SU-DHL-6 (cell line): ENCODE results near the gene STRIP2.

Experiments used
- H2AFZ ChIP-seq: fragments of 200-600 bp; sonication (generic); 2 replicates; pipeline ENCODE4 v1.6.1; 2014; ENCODE audit warnings: low read depth, mild to moderate bottlenecking, moderate library complexity, mixed read lengths, antibody characterized with exemption, low read length; ENCODE audit not compliant: severe bottlenecking
- H3F3A ChIP-seq: fragments of 200-600 bp; shearing (Covaris generic); 2 replicates; pipeline ENCODE4 v1.6.0; 2016; ENCODE audit warnings: antibody characterized with exemption, mild to moderate bottlenecking; ENCODE audit not compliant: insufficient read depth
- H3K27ac ChIP-seq: fragments of 200-600 bp; sonication (generic); 2 replicates; pipeline ENCODE4 v1.5.1; 2016; ENCODE audit warnings: low read depth, mild to moderate bottlenecking, low read length, moderate library complexity, mixed read lengths
- H3K27me3 ChIP-seq: fragments of 200-600 bp; sonication (generic), shearing (Covaris generic); 2 replicates; pipeline ENCODE4 v1.6.0; 2014; ENCODE audit warnings: mild to moderate bottlenecking, low read length
- H3K36me3 ChIP-seq: fragments of 200-600 bp; sonication (generic); 2 replicates; pipeline ENCODE4 v1.6.1; 2014; ENCODE audit warnings: mild to moderate bottlenecking, low read length, mixed read lengths
- H3K4me2 ChIP-seq: fragments of 300-600, 200-600 bp; shearing (Covaris generic), sonication (generic); 2 replicates; pipeline ENCODE4 v1.6.0; 2014; ENCODE audit warnings: low read length, low read depth, mild to moderate bottlenecking; ENCODE audit not compliant: poor library complexity, severe bottlenecking
- H3K4me3 ChIP-seq: fragments of 200-600 bp; sonication (generic); 2 replicates; pipeline ENCODE4 v1.5.1; 2014; ENCODE audit warnings: antibody characterized with exemption, low read length, mild to moderate bottlenecking, mixed read lengths; ENCODE audit not compliant: insufficient read depth, poor library complexity, severe bottlenecking
- H3K79me2 ChIP-seq: fragments of 200-600 bp; sonication (generic); 2 replicates; pipeline ENCODE4 v1.6.1; 2014; ENCODE audit warnings: mild to moderate bottlenecking, low read length, moderate library complexity; ENCODE audit not compliant: insufficient read depth
- H3K9ac ChIP-seq: fragments of 200-600 bp; sonication (generic); 2 replicates; pipeline ENCODE4 v1.7.0; 2014; ENCODE audit warnings: mild to moderate bottlenecking, low read length
- H3K9me2 ChIP-seq: fragments of 200-600 bp; sonication (generic); replicated peaks from 2 replicates; pipeline ENCODE4 v1.6.1; 2014; ENCODE audit warnings: low read length; ENCODE audit not compliant: insufficient read depth
- H3K9me3 ChIP-seq: fragments of 200-600 bp; sonication (generic); 2 replicates; pipeline ENCODE4 v1.6.1; 2014; ENCODE audit warnings: low read length, mixed read lengths; ENCODE audit not compliant: insufficient read depth
- H4K20me1 ChIP-seq: fragments of 200-600 bp; sonication (generic); 2 replicates; pipeline ENCODE4 v1.6.1; 2014; ENCODE audit warnings: low read depth, mild to moderate bottlenecking, antibody characterized with exemption, low read length, moderate library complexity, mixed read lengths
- CTCF ChIP-seq: fragments of 200-600 bp; sonication (generic); IDR thresholded peaks from one replicate; pipeline ENCODE4 v1.5.1; 2017; ENCODE audit warnings: antibody characterized with exemption, mild to moderate bottlenecking, low read length, moderate library complexity; ENCODE audit not compliant: insufficient read depth, poor library complexity, severe bottlenecking
- EZH2phosphoT487 ChIP-seq: fragments of 200-600 bp; sonication (generic), shearing (Covaris generic); conservative IDR thresholded peaks from 2 replicates; pipeline ENCODE4 v1.6.1; 2018; ENCODE audit warnings: mild to moderate bottlenecking, antibody characterized with exemption, low read length, moderate library complexity, mixed read lengths

Gene STRIP2

DNA sequence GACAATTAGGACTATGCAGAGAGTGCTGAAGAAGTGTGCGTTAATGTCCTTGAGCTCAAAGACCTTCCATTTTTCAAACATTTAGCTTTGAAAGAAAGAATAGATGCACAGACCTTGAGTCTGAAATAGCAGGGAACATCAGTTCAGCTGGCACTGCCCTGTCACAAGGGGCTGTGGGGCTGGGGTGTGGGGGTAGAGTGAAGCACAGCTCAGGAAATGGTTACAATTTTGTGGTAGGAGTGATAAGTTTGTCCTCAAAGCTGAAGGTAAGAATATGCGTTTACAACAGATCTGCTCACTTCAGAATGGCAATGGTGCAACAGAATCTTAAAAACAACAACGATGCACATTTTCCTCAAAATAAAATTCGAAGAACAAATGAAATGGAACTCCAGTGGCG, 101.7 kb downstream of the STRIP2 start:
- H3K9me3 ChIP-seq, result no peaks in the 10 kb centered on the region
- H3K4me3 ChIP-seq, result no peak overlapping the region
- no peak overlapping the region for H3K4me2 ChIP-seq
- TF ChIP-seq CTCF (no peak), EZH2phosphoT487 (no peak)
- no peak overlapping the region for H3K27ac ChIP-seq
- H3K79me2 ChIP-seq, result no peaks in the 10 kb centered on the region
- H3K9ac ChIP-seq, result no peak overlapping the region
- no peaks in the 10 kb centered on the region for H3K36me3 ChIP-seq
- H3K27me3 ChIP-seq, result no peaks in the 10 kb centered on the region
- H4K20me1 ChIP-seq, result no peaks in the 10 kb centered on the region
- H3K9me2 ChIP-seq, result no peaks in the 10 kb centered on the region
- H3F3A ChIP-seq, result no peaks in the 10 kb centered on the region
- H2AFZ ChIP-seq, result no peak overlapping the region

- Histone ChIP-seq H3K9me3 (no peaks in the 10 kb centered on the region), H3K27ac (no peak overlapping the region), H3K4me3 (no peak overlapping the region), H3K9ac (no peak overlapping the region), H3K9me2 (no peaks in the 10 kb centered on the region), H2AFZ (no peak overlapping the region), H3K4me2 (no peak overlapping the region), H3K27me3 (no peaks in the 10 kb centered on the region), H4K20me1 (no peaks in the 10 kb centered on the region), H3F3A (no peaks in the 10 kb centered on the region), H3K79me2 (no peaks in the 10 kb centered on the region), H3K36me3 (no peaks in the 10 kb centered on the region)
- TF ChIP-seq CTCF (no peak), EZH2phosphoT487 (no peak)
Measured at GRCh38 chr7:129536323-129536722, 102.1 kb downstream of the STRIP2 start.
